ENCODE data around the gene PTPRA.
A peak's percentile ranks its signal among the peaks of the same experiment; 100 is the strongest.
"Not testable (repeated sequence)": the region's sequence is repeated elsewhere in the genome, so short reads cannot be mapped to it uniquely, and the experiment has no call there.

Gene PTPRA

GRCh38 chr20:3011752-3012151 is 138.5 kb downstream of the PTPRA start:
- DNase-seq, result no peak

DNA sequence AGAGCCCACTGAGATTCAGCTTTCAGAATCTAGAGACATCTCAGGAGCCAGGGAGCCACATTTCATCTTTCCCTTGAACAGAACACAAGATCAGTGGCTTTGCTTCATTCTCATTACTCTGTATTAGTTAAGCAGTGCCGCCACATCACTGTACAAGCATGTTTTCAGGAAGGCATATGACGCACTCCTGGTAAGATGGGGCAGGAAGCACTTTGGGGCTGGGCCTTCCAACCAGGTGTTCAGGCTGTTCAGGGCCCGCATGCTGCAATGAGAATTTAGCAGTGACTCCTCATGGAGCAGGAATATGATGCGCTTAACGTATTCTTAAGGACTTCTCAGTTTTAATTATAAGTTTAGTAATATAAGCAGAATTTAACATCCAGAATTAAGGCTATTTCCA is 140.5 kb downstream of the PTPRA start:
- DNase-seq, result no peak

DNA sequence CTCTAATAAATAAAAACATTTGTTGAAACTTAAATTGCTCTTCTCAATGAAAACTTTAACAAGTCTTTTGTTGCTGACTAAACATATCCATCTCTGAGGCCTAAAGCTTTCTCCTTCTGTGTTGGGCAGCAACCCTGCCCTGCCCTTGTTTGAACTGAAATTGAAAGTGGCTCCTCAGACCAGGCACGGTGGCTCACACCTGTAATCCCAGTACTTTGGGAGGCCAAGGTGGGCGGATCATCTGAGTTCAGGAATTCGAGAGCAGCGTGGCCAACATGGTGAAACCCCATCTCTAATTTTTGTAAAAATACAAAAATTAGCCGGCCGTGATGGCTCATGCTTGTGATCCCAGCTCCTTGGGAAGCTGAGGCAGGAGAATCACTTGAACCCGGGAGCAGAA is 140.9 kb downstream of the PTPRA start:
- no peak for DNase-seq

DNA sequence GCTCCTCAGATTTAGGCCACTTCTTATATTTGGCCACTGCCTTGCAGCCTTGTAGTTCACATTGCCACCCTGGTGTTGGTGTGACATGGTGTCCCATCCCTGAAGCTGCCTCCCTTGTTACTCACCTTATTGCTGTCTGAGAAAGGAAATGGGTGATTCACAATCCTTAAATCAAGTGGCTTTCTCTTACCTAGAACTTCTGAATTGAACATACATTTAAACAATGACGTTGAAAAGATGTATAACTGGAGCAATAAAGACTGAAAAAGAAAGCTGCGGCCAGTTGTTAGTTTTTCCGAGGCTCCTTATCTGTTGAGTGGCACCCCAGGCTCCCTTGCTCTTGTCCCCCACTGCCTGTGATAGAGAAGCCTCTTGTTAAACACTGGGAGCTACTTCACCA is 141.4 kb downstream of the PTPRA start:
- DNase-seq, result no peak

DNA sequence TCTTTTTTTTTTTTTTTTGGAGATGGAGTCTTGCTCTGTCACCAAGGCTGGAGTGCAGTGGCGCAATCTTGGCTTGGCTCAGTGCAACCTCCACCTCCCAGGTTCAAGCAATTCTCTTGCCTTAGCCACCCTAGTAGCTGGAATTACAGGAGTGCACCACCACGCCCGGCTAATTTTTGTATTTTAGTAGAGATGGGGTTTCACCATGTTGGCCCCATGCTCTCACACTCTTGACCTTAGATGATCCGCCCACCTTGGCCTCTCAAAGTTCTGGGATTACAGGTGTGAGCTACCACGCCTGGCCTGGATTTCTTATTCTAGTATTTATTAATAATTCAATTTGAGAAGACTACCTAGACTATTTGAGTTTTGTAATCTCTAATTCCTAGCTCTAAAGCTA is 142.0 kb downstream of the PTPRA start:
- not testable (repeated sequence) for DNase-seq

GRCh38 chr20:3021327-3021726 is 148.0 kb downstream of the PTPRA start:
- no peak for DNase-seq

DNA sequence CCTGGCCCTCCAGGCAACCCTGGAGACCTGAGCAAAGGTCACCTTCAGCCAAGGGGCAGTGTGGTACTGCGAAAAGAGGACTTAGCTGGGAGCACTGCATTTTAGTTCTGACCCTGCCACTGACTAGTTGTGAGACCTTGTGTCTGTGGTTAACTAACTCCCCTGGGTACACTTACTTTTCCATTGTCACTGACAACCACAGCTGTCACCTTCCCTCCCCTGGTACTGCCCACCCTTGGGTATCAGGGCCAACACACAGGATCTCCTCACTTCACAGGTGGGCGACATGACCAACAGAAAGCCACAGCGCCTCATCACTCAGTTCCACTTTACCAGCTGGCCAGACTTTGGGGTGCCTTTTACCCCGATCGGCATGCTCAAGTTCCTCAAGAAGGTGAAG is 148.5 kb downstream of the PTPRA start:
- no peak for DNase-seq

- not testable (repeated sequence) for DNase-seq
Measured at GRCh38 chr20:3022559-3023490, 149.5 kb downstream of the PTPRA start.

DNA sequence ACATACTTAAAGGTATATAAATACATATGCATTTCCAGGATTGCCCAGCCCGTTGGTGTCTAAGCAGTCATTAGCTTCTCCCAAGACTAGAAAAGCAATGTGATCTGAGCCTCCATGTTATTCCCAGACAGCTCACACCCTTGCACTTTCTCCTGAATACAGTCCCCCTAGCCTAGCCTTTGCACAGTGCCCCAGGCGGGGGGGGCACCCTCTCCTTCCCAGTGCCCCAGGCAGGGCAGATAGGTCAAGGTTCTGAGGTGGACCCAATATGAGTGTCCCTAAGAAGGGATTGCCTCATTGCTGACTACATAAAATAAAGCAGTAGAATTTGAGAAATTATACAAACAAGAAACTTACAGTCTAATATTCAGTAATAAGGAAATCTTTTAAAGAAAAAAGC is 154.7 kb downstream of the PTPRA start:
- DNase-seq, result no peak

DNA sequence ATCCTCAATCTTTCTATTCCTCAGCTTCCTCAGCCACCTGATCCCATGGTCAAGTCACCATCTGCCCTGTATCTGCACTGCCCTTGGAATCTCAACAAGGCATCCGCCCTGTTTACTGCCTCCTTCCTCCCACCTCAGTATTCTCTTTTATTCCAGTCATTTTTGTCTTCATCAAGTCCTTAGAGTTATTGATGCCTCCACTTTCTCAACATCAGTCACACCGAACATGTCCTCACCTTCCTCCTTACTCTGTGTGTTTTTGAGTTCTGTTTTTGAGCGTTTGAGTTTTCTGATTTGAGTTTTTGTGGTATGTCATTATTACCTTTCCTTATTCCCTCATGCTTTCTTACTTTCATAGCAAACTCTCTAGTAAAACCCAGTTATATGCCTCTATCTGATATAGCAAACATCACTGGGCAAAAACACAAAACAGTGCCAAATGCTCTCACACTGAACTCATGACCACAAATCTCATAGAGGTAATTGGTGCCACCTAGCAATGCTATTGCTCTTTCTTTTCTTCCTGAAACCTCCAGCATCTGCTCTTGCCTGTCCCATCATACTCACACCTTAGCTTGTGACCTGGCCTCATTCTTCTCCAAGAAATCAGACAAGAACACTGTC is 158.4 kb downstream of the PTPRA start:
- no peak for DNase-seq

DNA sequence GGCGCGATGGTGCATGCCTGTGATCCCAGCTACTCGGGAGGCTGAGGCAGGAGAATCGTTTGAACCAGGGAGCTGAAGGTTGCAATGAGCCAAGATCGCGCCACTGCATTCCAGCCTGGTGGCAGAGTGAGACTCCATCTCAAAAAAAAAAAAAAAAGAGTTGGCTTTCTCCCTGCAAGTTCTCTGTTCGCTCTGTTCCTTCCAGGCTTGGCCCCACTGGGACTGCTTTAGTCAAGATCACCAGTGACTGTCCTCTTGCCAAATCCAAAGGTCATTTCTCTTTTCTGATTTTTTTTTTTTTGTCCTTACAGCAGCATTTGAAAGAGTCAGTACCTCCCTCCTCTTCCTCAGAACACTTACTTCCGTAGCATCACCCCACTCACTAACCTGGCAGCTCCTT is 159.3 kb downstream of the PTPRA start:
- DNase-seq, result no peak

DNA sequence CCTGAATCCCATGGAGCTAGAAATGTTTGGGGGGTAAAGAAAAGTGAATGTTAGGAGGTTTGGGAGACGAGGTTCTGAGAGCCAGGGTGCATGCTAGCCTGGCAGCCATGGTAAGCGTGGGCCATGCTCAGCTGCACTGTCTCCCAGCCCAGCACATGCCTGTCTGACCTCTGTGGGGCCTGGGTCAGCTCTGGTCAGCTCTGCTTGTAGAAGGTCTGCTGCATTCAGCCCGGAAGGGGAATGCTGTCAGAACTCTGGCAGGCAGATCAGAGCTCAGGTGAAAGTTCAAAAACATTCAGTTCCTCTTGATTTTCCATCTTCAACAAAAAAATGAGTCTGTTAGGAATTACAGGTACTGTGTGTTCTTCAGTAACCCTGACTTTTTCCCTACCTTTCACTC is 164.4 kb downstream of the PTPRA start:
- no peak for DNase-seq

GRCh38 chr20:3038454-3038853 is 165.2 kb downstream of the PTPRA start:
- no peak for DNase-seq

DNA sequence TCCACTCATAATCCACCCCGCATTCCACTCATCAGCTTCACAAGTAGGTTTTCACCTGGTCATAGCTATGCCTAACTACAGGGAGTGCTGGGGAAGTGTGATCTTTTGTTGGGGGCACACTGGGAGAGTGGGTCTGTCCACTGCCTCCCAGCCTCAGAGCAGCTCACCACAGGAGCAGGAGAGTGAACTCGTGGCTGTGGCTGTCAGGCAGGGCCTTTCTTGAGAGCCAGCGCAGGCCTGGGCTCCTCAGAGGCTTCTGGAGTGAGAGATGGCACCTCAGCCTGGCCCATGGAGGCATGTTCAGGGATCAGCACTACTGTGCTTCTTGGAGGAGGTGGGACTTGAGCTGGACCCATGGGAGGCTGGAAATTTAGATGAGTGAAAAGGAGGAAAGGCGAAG is 166.1 kb downstream of the PTPRA start:
- DNase-seq, result no peak

DNA sequence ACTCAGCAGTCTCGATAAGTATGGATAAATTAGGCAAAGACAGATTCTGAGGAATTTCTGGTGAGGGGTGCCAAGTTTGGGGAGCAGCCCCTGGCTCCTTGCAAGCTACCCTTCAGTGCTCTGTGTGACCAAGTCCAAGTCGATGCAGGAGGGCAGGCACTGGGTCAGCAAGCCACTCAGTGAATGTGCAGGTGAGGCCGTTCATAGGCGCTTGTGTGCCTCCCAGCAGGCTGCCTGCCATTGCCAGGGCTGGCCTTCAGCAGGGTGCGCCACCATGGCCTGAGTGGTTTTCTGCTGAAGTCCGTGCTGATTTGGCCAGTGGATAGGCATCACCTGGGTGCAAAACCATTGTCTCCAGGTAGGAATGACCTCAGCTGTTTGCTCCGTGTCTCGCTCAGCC is 166.8 kb downstream of the PTPRA start:
- no peak for DNase-seq

- no peak for DNase-seq
Measured at GRCh38 chr20:3041854-3042409, 168.7 kb downstream of the PTPRA start.

GRCh38 chr20:3042625-3043024 is 169.3 kb downstream of the PTPRA start:
- DNase-seq, result no peak

GRCh38 chr20:3043322-3043721 is 170.0 kb downstream of the PTPRA start, which contains the start of gene GNRH2:
Gene GNRH2 (plus strand): TSS chr20:3043622. CDS start chr20:3044415, 793 bp downstream.
- DNase-seq, result no peak

DNA sequence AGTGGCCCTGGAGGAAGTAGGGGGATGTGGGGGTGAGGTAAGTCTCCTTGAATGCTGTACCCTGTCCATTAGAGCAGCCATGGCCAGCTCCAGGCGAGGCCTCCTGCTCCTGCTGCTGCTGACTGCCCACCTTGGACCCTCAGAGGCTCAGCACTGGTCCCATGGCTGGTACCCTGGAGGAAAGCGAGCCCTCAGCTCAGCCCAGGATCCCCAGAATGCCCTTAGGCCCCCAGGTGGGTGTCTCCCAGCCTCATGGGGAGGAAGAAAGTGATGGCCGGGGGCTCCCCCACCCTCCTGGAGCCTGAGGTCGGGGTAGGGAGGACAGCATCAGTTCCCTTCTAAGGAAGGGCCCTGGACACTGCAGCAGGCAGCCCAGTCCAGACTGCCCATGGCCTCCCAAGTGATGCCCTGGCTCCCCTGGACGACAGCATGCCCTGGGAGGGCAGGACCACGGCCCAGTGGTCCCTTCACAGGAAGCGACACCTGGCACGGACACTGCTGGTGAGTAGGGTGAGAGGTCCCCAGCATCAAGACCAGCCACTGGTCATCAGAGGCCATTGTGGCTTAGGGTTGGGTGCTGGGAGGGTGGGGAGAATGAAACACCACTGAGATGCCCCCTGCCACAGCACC is 171.2 kb downstream of the PTPRA start:
- DNase-seq, result no peak

GRCh38 chr20:3045042-3045815 is 171.9 kb downstream of the PTPRA start:
- no peak for DNase-seq

GRCh38 chr20:3045816-3046676 is 172.8 kb downstream of the PTPRA start, which contains the start of gene MRPS26:
Gene MRPS26 (plus strand): TSS chr20:3046052. CDS start chr20:3046069, 17 bp downstream.
- DNase-seq, result peak; percentile 61
